WI38 (cell line): ENCODE results near the gene FLAD1.

ENCODE experiments used
- H3K4me3 ChIP-seq: 2 replicates; pipeline ENCODE4 v1.5.1; 2011; ENCODE audit warnings: low read depth, mild to moderate bottlenecking, control low read depth, low read length
- CTCF ChIP-seq: IDR thresholded peaks from 2 replicates; pipeline ENCODE4 v1.5.1; 2012; ENCODE audit warnings: low read depth, mild to moderate bottlenecking, control low read depth, low read length

The FLAD1 gene

GRCh38 chr1:155000411-155000725 is 17.2 kb downstream of the FLAD1 start:
- H3K4me3 ChIP-seq: peak overlapping the region; percentile 81
- TF ChIP-seq CTCF: no peak

- H3K4me3 ChIP-seq: peak overlapping the region; percentile 81
- no peak for TF ChIP-seq CTCF
Measured at GRCh38 chr1:155000726-155001424, 17.7 kb downstream of the FLAD1 start.

- TF ChIP-seq CTCF: no peak
- H3K4me3 ChIP-seq: peak overlapping the region; percentile 81
Measured at GRCh38 chr1:155001425-155001674, 18.2 kb downstream of the FLAD1 start.

GRCh38 chr1:155001675-155002463 is 18.7 kb downstream of the FLAD1 start:
- H3K4me3 ChIP-seq: peak overlapping the region; percentile 81
- TF ChIP-seq CTCF: peak; percentile 41

GRCh38 chr1:155002464-155003226 is 19.5 kb downstream of the FLAD1 start, which contains the start of gene ZBTB7B:
TSS of gene ZBTB7B (plus strand) at chr1:155002802. CDS start at chr1:155014661, 11,859 bp downstream.
- no peak for TF ChIP-seq CTCF
- H3K4me3 ChIP-seq: peak within 1 kb of the TSS; percentile 87

- peak overlapping the region; percentile 87 for H3K4me3 ChIP-seq
- no peak for TF ChIP-seq CTCF
Measured at GRCh38 chr1:155003227-155003765, 20.2 kb downstream of the FLAD1 start.
